Effector CD8-positive, alpha-beta T cell (primary cell): ENCODE data around the gene DIP2A.
"Not testable (repeated sequence)": the region's sequence is repeated elsewhere in the genome, so short reads cannot be mapped to it uniquely, and the experiment has no call there.

Source experiments
- DNase-seq: peaks from one replicate; lab custom pipeline; 2025; lab: John Stamatoyannopoulos, UW

The DIP2A gene

GRCh38 chr21:46555225-46555617 lies 96.5 kb downstream of the DIP2A start:
- no peak for DNase-seq

GRCh38 chr21:46555678-46556077 lies 97.0 kb downstream of the DIP2A start:
- no peak for DNase-seq

- no peak for DNase-seq
These were observed 98.1 kb downstream of the DIP2A start for GRCh38 chr21:46556802-46557201.

- no peak for DNase-seq
These were observed 98.8 kb downstream of the DIP2A start for GRCh38 chr21:46557469-46557868.

GRCh38 chr21:46557919-46558392 lies 99.3 kb downstream of the DIP2A start:
- no peak for DNase-seq

- peak; percentile 48 for DNase-seq
These were observed 100.7 kb downstream of the DIP2A start for GRCh38 chr21:46559291-46559983.

- DNase-seq = no peak
These were observed 102.1 kb downstream of the DIP2A start for GRCh38 chr21:46560568-46561444.

GRCh38 chr21:46561445-46562090 lies 102.9 kb downstream of the DIP2A start:
- no peak for DNase-seq

- no peak for DNase-seq
These were observed 103.8 kb downstream of the DIP2A start for GRCh38 chr21:46562472-46562871.

GRCh38 chr21:46562964-46563607 lies 104.4 kb downstream of the DIP2A start:
- DNase-seq = no peak

- no peak for DNase-seq
These were observed 105.7 kb downstream of the DIP2A start for GRCh38 chr21:46564391-46564790.

- DNase-seq = no peak
These were observed 108.7 kb downstream of the DIP2A start for GRCh38 chr21:46567348-46567747.

GRCh38 chr21:46568562-46568961 lies 109.9 kb downstream of the DIP2A start:
- no peak for DNase-seq

GRCh38 chr21:46569081-46569480 lies 110.4 kb downstream of the DIP2A start:
- DNase-seq = no peak

- DNase-seq = no peak
These were observed 111.4 kb downstream of the DIP2A start for GRCh38 chr21:46570119-46570518.

- no peak for DNase-seq
These were observed 111.9 kb downstream of the DIP2A start for GRCh38 chr21:46570631-46571030.

- no peak for DNase-seq
These were observed 114.2 kb downstream of the DIP2A start for GRCh38 chr21:46572850-46573249.

GRCh38 chr21:46577786-46578185 lies 119.1 kb downstream of the DIP2A start:
- DNase-seq = not testable (repeated sequence)

- DNase-seq = not testable (repeated sequence)
These were observed 120.7 kb downstream of the DIP2A start for GRCh38 chr21:46579394-46579793.

- DNase-seq = no peak
These were observed 123.2 kb downstream of the DIP2A start for GRCh38 chr21:46581780-46582307.

GRCh38 chr21:46585191-46585953 lies 126.7 kb downstream of the DIP2A start:
- no peak for DNase-seq
